Measurements from ENCODE around the gene B3GLCT. TPM values are rescaled to one million over a fixed set of nuclear protein-coding genes. Genes with fewer than 3 reads are reported as not detected.

Gene B3GLCT
- total and polyA plus RNA-seq, 3 experiments from 2014 or later = 5.2 to 10.4 (median 5.6) TPM

GRCh38 chr13:31367410-31367809 lies 167.6 kb downstream of the B3GLCT start:
- no peak for DNase-seq
- ChIA-PET POLR2A (no interaction called here), CTCF (no interaction called here)

GRCh38 chr13:31369213-31369612 lies 169.4 kb downstream of the B3GLCT start:
- Histone ChIP-seq H3K27me3 (ENCODE audit: insufficient read depth, low read length, poor library complexity, severe bottlenecking) (no peaks in the 10 kb centered on the region), H3K4me3 (ENCODE audit: low read length) (no peak overlapping the region), H3K27ac (ENCODE audit: low read depth, low read length) (no peak overlapping the region), H3K36me3 (ENCODE audit: insufficient read depth, low read length) (no peaks in the 10 kb centered on the region), H3K4me1 (ENCODE audit: insufficient read depth, low read length) (no peaks in the 10 kb centered on the region), H3K9me3 (ENCODE audit: low read length) (no peaks in the 10 kb centered on the region)
- Mint-ChIP-seq H3K4me1 (no peaks in the 10 kb centered on the region), H3K9me3 (peaks cover 0 to 5% (median 3%) of the 10 kb centered on the region in 5 donors), H3K27ac (no peak overlapping the region), H3K36me3 (no peaks in the 10 kb centered on the region), H3K4me3 (no peak overlapping the region), H3K27me3 (peaks cover 0 to 10% of the 10 kb centered on the region in 2 donors)
- no peak for DNase-seq
- ChIA-PET POLR2A (no interaction called here), CTCF (no interaction called here)

More at GRCh38 chr13:31367410-31367809, 167.6 kb downstream of the B3GLCT start:
- Histone ChIP-seq H3K4me1 (ENCODE audit: insufficient read depth, low read length) (no peaks in the 10 kb centered on the region), H3K4me3 (ENCODE audit: low read length) (no peak overlapping the region), H3K36me3 (ENCODE audit: insufficient read depth, low read length) (no peaks in the 10 kb centered on the region), H3K27ac (ENCODE audit: low read depth, low read length) (no peak overlapping the region), H3K9me3 (ENCODE audit: low read length) (no peaks in the 10 kb centered on the region), H3K27me3 (ENCODE audit: insufficient read depth, low read length, poor library complexity, severe bottlenecking) (no peaks in the 10 kb centered on the region)
- H3K36me3 Mint-ChIP-seq = no peaks in the 10 kb centered on the region
- no peak overlapping the region for H3K4me3 Mint-ChIP-seq
- H3K9me3 Mint-ChIP-seq = peaks cover 0 to 5% (median 3%) of the 10 kb centered on the region in 5 donors
- H3K27ac Mint-ChIP-seq = no peak overlapping the region
- H3K4me1 Mint-ChIP-seq = no peaks in the 10 kb centered on the region
- peaks cover 0 to 11% of the 10 kb centered on the region in 2 donors for H3K27me3 Mint-ChIP-seq

- H3K27ac ChIP-seq (ENCODE audit: low read depth, low read length) = no peak overlapping the region
- H3K4me3 ChIP-seq (ENCODE audit: low read length) = no peak overlapping the region
- Mint-ChIP-seq H3K4me3 (no peak overlapping the region), H3K27ac (no peak overlapping the region), H3K9me3 (no peaks in the 10 kb centered on the region), H3K27me3 (peaks cover 4 to 15% of the 10 kb centered on the region in 2 donors), H3K36me3 (no peaks in the 10 kb centered on the region), H3K4me1 (no peaks in the 10 kb centered on the region)
- DNase-seq = no peak
- H3K9me3 ChIP-seq (ENCODE audit: low read length) = no peaks in the 10 kb centered on the region
- no peaks in the 10 kb centered on the region for H3K27me3 ChIP-seq (ENCODE audit: insufficient read depth, low read length, poor library complexity, severe bottlenecking)
- POLR2A ChIA-PET = no interaction called here
- no peaks in the 10 kb centered on the region for H3K4me1 ChIP-seq (ENCODE audit: insufficient read depth, low read length)
- CTCF ChIA-PET = no interaction called here
- no peaks in the 10 kb centered on the region for H3K36me3 ChIP-seq (ENCODE audit: insufficient read depth, low read length)
These were observed 172.7 kb downstream of the B3GLCT start for GRCh38 chr13:31372454-31372853.

GRCh38 chr13:31374682-31375081 lies 174.9 kb downstream of the B3GLCT start:
- peak overlapping the region in 1 of 8 donors; percentile 13 for H3K27ac Mint-ChIP-seq
- no peaks in the 10 kb centered on the region for H3K9me3 Mint-ChIP-seq
- CTCF ChIA-PET = no interaction called here
- Histone ChIP-seq H3K4me3 (ENCODE audit: low read length) (no peak overlapping the region), H3K36me3 (ENCODE audit: insufficient read depth, low read length) (no peaks in the 10 kb centered on the region), H3K27me3 (ENCODE audit: insufficient read depth, low read length, poor library complexity, severe bottlenecking) (no peaks in the 10 kb centered on the region), H3K27ac (ENCODE audit: low read depth, low read length) (no peak overlapping the region), H3K4me1 (ENCODE audit: insufficient read depth, low read length) (no peaks in the 10 kb centered on the region), H3K9me3 (ENCODE audit: low read length) (no peaks in the 10 kb centered on the region)
- peaks cover 12 to 17% of the 10 kb centered on the region in 2 donors for H3K27me3 Mint-ChIP-seq
- H3K4me3 Mint-ChIP-seq = no peak overlapping the region
- no peaks in the 10 kb centered on the region for H3K36me3 Mint-ChIP-seq
- H3K4me1 Mint-ChIP-seq = no peaks in the 10 kb centered on the region
- POLR2A ChIA-PET = no interaction called here
- no peak for DNase-seq

- CTCF ChIA-PET = no interaction called here
- no peak overlapping the region for H3K27ac ChIP-seq (ENCODE audit: low read depth, low read length)
- POLR2A ChIA-PET = no interaction called here
These were observed 178.2 kb downstream of the B3GLCT start for GRCh38 chr13:31377946-31378345.

GRCh38 chr13:31380715-31381114 lies 180.9 kb downstream of the B3GLCT start:
- H3K36me3 Mint-ChIP-seq = no peaks in the 10 kb centered on the region
- Histone ChIP-seq H3K27me3 (ENCODE audit: insufficient read depth, low read length, poor library complexity, severe bottlenecking) (no peaks in the 10 kb centered on the region), H3K4me1 (ENCODE audit: insufficient read depth, low read length) (no peaks in the 10 kb centered on the region), H3K9me3 (ENCODE audit: low read length) (no peaks in the 10 kb centered on the region), H3K36me3 (ENCODE audit: insufficient read depth, low read length) (no peaks in the 10 kb centered on the region), H3K27ac (ENCODE audit: low read depth, low read length) (no peak overlapping the region), H3K4me3 (ENCODE audit: low read length) (no peak overlapping the region)
- H3K4me3 Mint-ChIP-seq = no peak overlapping the region
- no peak for DNase-seq
- H3K4me1 Mint-ChIP-seq = no peaks in the 10 kb centered on the region
- peaks cover 0 to 2% (median 0%) of the 10 kb centered on the region in 5 donors for H3K9me3 Mint-ChIP-seq
- ChIA-PET POLR2A (no interaction called here), CTCF (no interaction called here)
- H3K27me3 Mint-ChIP-seq = peaks cover 6 to 10% of the 10 kb centered on the region in 2 donors
- H3K27ac Mint-ChIP-seq = no peak overlapping the region

More at GRCh38 chr13:31377946-31378345, 178.2 kb downstream of the B3GLCT start:
- H3K27ac Mint-ChIP-seq = no peak overlapping the region
- no peaks in the 10 kb centered on the region for H3K4me1 ChIP-seq (ENCODE audit: insufficient read depth, low read length)
- H3K4me3 Mint-ChIP-seq = peak overlapping the region in 1 of 7 donors; percentile 18
- no peaks in the 10 kb centered on the region for H3K9me3 ChIP-seq (ENCODE audit: low read length)
- no peaks in the 10 kb centered on the region for H3K27me3 ChIP-seq (ENCODE audit: insufficient read depth, low read length, poor library complexity, severe bottlenecking)
- peaks cover 11 to 12% of the 10 kb centered on the region in 2 donors for H3K27me3 Mint-ChIP-seq
- H3K4me1 Mint-ChIP-seq = no peaks in the 10 kb centered on the region
- DNase-seq = no peak
- peaks cover 0 to 2% (median 0%) of the 10 kb centered on the region in 5 donors for H3K9me3 Mint-ChIP-seq
- H3K4me3 ChIP-seq (ENCODE audit: low read length) = no peak overlapping the region
- no peaks in the 10 kb centered on the region for H3K36me3 Mint-ChIP-seq
- no peaks in the 10 kb centered on the region for H3K36me3 ChIP-seq (ENCODE audit: insufficient read depth, low read length)

Other genes starting within 250 kb of the B3GLCT start
- 100 to 1,000 TPM; 316 to 329 TPM for gene HSPH1, start 38.1 kb upstream of the B3GLCT start, total RNA-seq
- gene HSPH1, start 38.1 kb upstream of the B3GLCT start, polyA plus RNA-seq = 50.5 TPM